HUDEP-2 (cell line): ENCODE data around the gene SERPINA4.

Source experiments
- DNase-seq, 76 experiments: peaks; one replicate each; lab custom pipeline; 2025; ENCODE audit not compliant: unreplicated experiment in 76 of 76; lab: John Stamatoyannopoulos, UW

SERPINA4 gene

DNA sequence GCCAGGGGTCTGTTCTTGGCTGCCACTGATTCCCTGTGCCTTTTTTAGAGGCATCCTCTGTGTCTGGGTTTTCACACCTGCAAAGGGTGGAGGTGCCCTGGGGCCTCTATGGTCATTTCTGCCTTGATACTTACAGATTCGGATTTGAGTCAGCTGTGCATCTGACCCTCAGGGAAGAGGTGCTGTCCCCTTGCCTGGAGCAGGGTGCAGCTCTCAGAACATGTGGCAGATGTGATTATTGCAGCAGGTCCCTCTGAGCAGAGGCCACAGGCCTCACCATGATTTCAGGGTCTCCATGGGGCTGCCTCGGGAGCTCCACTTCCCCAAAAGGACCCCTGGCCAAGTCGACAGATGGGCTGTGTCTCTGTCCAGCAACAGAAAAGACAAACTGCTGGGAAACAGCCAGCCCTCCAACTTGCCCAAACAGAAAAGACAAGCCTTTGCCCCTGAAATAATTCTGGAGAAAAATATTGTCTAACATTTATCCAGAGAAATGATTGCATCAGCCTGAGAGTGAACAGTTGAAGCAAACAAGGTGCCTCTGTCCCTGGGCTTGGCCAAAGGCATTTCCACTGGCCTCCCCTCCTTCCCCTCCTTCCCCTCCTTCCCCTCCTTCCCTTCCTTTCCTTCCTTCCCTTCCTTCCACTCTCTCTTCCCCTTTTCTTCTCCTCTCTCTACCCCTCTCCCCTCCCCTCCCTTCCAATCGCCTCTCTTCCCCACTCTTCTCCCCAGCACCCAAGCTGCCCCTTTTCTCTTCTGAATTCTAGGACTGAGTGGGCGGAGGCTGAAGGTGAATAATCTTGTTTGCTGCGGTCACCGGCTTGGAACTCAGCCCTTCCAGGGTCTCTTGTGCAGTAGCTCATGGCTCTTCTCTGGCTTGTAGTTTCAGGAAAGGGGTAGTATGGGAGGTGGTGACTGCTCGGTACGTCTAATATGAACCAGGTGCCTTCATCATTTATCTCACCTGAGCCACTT lies 51.6 kb downstream of the SERPINA4 start:
- no peak for DNase-seq

DNA sequence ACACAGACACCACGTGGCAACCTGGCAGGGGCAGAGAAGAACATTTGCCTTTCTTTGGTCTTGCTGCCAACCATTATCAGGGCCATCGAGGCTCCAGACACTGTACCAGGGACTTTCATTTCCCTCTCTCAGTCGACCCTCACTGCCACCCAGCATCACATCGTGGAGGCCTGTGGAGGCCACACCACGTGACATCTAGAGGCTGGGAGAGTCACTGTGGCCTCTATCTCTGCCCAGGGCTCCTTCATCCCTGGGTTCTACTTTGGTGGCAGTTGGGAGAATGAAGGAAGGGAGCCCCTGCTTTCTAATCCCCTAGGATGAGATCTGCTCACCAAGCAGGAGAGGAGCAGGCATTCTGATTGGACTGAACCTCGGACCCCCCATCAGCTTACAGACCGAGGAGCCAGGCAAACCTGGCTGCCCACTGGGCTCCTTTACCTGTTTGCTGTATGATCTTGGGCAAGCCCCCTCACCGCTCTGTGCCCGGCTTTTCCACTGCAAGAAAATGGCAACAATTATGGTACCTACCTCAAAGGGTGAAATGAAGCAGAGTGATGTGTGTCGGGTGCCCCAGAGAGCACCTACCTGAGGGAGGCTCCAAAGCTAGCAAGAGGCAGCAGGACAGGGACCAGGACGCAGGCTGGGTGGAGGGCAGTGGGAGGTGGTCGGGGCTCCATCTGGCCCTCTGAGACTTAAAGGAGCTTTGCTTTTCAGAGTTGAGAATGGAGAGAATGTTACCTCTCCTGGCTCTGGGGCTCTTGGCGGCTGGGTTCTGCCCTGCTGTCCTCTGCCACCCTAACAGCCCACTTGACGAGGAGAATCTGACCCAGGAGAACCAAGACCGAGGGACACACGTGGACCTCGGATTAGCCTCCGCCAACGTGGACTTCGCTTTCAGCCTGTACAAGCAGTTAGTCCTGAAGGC lies 52.7 kb downstream of the SERPINA4 start:
- no peak for DNase-seq

DNA sequence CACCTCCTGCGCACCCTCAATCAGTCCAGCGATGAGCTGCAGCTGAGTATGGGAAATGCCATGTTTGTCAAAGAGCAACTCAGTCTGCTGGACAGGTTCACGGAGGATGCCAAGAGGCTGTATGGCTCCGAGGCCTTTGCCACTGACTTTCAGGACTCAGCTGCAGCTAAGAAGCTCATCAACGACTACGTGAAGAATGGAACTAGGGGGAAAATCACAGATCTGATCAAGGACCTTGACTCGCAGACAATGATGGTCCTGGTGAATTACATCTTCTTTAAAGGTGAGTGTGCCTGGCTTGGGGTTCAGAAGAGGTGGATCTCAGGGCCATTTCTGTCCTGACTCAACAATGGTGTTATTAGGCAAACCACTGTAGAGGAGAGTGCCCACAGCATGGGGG lies 53.6 kb downstream of the SERPINA4 start:
- DNase-seq, result no peak

DNA sequence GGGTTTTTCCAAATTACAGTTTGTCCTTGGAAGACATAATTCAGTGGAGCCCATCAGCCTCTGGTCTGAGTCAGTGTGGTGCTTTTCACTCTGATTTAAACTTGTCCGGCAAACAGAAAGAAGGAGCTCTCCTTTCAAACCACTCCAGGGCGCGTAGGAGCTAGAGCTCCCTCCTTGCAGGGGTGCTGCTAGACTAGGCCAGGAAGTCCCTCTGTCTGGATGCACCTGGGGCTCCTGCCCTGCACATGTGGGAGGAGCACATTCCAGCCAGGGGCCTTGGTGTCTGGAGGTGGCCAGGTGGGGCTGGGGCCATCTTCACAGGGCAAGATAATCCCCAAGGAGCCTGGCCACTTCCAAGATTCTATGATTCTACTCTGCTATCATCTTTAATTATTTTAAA lies 54.0 kb downstream of the SERPINA4 start:
- DNase-seq, result no peak

DNA sequence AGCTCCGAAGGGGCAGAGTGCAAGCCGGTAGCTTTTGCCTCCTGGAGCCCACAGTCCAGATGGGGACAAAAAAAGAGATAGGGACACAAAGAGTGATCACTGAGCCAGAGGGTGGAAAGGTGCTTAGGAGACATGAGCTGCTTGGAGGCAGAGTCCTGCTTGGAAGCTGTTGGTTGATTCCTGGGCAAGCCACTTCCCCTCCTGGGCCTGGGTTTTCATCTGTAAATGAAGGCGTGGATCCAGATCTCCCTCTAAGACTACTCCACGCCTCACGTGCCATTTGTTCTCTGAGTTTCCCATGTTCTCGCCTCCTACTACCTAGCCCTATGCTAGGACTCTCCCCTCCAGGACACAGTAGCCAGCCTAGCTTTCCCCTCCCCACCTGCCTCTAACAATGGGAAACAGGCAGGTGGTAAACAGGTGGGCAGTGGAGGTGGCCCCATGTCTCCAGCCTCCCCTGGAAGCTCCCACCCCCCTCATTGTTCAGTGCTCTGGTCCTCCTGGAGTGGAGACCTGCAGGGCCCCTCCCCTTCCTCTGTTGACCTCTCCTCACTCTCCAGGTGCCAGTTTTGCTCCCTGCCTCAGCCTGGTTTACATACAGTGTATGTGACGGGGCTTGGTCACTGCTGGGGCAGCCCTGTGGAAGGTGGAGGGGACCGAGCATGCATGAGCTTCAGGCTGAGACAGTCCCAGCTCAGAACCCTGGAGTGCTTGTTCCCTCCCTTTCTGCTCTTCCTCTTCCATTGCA lies 54.8 kb downstream of the SERPINA4 start:
- DNase-seq, result no peak

DNA sequence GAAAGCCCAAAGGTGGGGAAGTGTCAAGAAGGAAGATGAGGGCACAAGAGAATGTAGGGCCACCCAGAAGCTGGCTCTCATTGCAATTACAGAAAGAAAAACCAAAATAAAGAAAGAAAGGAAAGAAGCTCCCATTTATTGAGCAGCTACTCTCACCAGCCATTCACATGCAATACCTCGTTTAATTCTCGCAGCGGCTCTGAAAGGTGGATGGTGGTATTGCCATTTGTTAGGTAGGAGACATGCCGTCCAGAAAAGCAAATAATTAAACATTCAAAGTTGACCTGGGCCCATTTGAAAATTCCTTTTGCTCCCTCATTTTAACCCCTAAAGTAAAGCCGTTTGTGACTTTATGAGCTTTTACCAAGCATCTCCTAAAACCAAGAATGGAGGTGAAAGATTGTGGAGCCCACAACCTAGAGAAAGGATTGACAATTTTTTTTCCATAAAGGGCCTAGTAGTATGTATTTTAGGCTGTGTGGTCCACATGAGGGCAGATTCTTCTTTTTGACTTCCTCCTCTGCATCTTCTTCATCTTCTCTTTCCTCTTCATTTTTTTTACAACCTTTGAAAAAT lies 56.2 kb downstream of the SERPINA4 start:
- DNase-seq, result no peak

DNA sequence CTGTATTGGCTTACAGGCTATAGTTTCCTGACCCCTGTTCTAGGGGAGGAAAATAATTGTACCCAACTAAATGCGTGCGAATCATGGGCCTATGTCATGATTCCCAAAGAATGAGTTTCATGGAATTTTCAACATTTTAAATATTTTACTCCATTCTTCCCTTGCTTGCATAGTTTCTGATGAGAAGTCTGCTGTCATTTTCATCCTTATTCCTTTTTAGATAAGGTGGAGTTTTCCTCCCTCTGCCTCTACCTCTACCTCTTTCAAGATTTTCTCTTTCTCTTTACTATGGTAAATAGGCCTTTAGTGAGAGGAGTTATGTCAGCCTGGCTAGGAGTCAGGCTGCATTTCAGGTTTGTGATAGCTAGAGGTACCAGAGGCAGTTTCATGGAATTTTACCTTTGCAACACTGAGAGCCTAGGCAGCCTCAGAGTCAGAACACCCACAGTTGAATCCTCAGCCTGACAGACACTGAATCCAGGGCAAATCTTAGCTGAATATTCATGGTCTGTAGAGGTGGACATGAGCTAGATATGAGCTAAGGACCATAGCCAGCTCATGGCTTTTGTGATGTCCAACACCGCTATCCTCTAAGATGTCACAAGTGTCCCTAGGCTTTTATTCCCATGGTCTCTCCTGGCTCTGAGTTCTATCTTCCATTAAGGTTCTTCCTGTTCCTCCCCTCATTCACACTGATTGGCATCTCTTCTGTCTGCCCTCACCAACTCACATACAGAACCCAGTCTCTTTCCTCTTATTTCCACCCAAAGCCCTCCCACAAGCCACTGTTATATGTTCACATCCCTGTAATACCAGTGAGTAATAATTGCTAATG lies 57.0 kb downstream of the SERPINA4 start:
- no peak for DNase-seq

DNA sequence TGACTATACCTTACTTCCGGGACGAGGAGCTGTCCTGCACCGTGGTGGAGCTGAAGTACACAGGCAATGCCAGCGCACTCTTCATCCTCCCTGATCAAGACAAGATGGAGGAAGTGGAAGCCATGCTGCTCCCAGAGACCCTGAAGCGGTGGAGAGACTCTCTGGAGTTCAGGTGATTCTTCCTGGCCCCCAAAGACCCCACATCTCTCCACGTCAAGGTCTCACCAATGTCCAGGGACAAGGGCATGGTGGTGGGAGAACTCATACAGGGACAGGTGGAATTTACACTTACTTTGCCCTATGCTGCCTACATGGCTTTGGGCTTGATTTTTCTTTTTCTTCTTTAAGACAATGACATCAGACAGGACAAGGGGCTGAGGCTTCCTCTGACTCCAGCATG lies 58.1 kb downstream of the SERPINA4 start:
- no peak for DNase-seq
